Activated T-helper 1 cell treated with Interleukin-2 at 50 U/mL for 16 hours (primary cell): ENCODE data around the gene CMTR1.
A peak's percentile ranks its signal among the peaks of the same experiment; 100 is the strongest.
"Not testable (repeated sequence)": the region's sequence is repeated elsewhere in the genome, so short reads cannot be mapped to it uniquely, and the experiment has no call there.

Experiments used
- DNase-seq: peaks from one replicate; pipeline ENCODE4 v3.0.0-alpha.2; 2020; ENCODE audit warnings: low read depth

The CMTR1 gene

GRCh38 chr6:37432916-37433656 is at the start of gene CMTR1:
Gene CMTR1 (plus strand): TSS chr6:37433221. CDS start chr6:37435630, 2,409 bp downstream.
- DNase-seq = peak; percentile 95

DNA sequence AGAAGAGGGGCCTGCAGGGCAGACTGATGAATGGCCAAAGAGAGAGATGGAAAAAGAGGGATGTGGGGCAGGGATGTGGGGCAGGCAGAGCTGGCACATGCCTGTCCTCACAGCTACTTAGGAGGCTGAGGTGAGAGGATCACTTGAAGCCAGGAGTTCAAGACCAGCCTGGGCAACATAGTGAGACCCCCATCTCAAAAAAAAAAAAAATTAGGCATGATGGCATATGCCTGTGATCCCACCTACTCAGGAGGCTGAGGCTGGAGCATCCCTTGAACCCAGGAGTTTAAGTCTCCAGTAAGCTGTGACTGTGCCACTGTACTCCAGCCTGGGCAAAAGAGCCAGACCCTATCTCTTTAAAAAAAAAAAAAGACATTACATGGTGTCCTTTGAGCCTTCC is 44.4 kb upstream of the CMTR1 start:
- DNase-seq = no peak

DNA sequence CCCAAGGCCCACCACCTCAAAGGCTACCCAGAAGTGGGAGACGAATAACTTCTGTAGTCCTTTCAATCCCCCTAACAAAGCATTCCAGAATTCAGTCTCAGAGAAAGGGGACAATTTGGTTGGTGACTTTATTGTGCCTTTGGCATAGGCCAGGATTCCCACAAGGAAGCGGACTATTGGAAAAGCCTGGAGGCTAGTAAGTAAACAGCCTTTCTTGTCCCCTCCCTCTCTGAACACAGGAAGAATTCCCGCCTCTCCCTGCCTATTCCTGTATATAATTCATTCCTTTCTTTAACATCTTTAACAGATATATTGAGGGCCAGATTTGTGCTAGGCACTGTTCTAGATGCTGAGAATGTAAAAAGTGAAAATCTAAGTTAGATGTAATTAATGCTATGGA is 43.2 kb upstream of the CMTR1 start:
- DNase-seq = no peak

GRCh38 chr6:37391120-37391519 is 41.9 kb upstream of the CMTR1 start:
- DNase-seq = no peak

DNA sequence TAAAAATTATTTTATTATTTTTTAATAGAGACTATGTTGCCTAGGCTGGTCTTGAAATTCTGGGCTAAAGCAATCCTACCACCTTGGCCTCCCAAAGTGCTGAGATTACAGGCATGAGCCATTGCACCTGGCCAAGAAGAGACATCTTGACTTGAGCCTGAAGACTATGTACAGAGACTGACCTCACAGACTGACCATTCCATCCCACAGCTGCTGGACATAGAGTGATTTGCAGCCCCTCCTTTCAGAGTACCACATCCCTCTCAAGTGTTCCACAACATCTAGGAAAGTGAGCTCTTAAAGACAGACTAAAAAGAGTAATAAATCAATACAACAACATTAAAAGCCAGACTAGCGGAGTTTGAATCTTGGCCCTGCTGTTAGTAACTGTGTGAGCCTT is 40.2 kb upstream of the CMTR1 start:
- DNase-seq = no peak

DNA sequence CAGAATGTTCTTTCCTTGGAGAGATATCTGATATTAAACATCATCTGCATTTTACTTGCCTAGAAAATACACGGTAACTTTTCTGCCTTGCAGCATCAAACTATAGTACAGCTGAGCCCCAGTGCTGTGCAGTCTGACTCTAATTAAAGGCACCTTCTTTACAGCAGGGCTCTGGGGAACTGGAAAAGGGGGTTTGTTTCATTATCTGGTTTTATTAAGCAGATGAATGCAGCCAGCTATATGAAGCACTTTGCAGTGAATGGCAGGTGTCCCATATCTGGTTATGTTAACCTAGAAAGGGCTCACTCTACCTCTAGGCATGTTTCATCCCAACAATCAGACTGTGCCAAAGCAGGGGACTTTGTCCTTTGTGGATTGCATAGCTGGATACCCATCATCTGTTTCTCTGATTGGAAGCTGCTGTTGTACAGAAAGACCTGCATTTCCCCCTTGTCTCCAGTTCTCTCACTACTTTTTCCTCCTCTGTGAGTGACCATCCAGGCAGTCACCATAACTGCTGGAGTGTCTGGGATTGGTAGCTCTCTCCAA is 39.6 kb upstream of the CMTR1 start:
- no peak for DNase-seq

- no peak for DNase-seq
Observed at GRCh38 chr6:37396571-37397180, 36.3 kb upstream of the CMTR1 start.

DNA sequence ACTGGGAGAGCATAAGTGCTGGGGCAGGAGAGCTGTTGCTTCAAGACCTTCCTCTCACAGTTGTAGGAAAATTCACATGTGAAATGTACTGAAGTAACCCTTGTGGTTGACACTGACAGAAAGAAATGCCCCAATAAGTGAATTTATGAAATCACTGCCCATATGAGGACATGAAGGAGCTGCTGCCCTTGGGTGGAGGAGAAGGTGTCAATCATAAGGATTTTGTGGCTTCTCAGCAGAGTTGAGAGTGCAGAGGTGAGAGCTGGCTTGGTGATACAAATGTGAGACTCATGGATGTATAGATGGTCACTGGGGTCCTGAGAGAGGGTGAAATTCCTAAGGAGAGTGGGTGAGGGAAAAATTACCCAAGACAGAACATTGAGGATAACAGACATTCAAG is 33.9 kb upstream of the CMTR1 start:
- no peak for DNase-seq

- DNase-seq = no peak
Observed at GRCh38 chr6:37399795-37400490, 33.1 kb upstream of the CMTR1 start.

DNA sequence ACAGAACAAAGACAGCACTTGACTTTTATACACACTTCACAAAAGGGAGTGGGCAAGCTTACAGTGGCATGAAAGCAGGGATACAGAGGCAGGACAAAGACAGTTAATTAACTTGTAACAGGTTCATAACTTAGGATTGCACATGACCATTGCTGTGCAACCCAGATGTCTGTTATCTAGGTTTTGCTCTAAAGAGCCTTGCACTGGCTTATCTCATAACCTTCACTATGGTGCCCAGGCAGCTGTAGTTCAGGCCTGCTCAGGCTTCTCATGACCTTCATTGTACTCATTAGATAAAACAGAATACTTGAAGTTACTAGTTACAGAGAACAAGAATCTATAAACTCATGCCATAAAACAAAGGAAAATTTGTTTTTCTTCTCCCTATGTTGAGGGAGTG is 31.4 kb upstream of the CMTR1 start:
- not testable (repeated sequence) for DNase-seq

GRCh38 chr6:37406726-37407341 is 26.2 kb upstream of the CMTR1 start:
- DNase-seq = no peak

DNA sequence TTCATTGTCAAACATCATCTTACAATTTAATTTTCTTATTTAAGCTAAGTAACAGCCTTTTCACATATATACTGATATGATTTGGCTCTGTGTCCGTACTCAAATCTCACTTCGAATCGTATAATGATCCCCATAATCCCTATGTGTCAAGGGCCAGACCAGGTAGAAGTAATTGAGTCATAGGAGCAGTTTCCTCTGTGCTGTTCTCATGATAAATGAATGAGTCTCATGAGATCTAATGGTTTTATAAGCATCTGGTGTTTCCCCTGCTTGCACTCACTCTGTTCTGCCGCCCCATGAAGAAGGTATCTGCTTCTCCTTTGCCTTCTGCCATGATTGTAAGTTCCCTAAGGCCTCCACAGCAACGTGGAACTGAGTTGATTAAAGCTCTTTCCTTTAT is 25.1 kb upstream of the CMTR1 start:
- no peak for DNase-seq

GRCh38 chr6:37409501-37409900 is 23.5 kb upstream of the CMTR1 start:
- no peak for DNase-seq

DNA sequence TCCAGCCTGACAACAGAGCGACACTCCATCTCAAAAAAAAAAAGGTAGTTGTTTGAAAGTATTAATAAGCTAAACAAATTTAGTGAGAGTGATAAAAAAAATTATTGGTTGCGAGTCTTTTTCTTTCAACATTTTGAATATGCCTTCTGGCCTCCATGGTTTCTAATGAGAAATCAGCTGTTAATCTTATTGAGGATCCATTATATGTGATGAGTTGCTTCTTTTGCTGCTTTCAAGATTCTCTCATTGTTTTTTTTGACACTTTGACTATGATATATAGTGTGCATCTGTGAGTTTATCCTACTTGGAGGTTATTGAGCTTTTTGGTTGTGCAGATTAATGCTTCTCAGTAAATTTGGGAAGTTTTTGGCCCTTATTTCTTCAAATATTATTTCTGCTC is 15.6 kb upstream of the CMTR1 start:
- no peak for DNase-seq

GRCh38 chr6:37418722-37419121 is 14.3 kb upstream of the CMTR1 start:
- no peak for DNase-seq

DNA sequence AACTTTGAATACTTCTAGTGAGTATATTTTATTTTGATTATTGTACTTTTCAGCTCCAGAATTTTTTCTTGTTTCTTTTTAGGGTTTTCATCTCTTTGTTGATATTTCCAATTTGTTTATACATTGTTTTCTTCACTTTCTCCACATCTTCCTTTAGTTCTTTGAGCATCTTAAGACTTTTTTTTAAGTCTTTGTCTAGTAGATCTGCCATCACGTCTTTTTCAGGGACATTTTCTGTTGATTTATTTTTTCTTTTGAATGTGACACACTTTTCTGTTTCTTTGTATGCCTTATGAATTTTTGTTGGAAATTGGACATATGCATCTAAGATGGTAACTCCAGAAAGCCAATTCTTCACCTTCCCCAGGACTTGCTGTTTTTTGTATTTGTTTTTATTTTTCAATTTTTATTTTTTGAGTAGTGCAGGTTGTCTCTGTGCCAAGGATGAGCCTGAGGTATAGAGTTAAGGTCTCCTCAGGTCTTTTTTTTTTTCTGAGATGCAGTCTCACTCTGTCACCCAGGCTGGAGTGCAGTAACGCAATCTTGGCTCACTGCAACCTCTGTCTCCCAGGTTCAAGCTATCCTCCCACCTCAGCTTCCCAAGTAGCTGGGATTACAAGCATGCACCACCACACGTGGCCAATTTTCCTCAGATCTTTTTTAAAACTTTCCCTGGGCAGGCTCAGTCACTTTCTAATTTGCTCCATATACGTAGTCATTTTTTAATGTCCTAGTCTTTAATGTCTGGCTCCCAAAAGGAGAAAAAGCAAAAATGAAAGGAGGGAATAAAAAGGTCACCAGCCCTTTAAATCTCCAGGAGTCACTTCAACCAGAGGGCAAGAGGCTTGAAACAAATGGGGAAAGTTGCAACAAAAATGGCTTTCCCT is 6.7 kb upstream of the CMTR1 start:
- DNase-seq = no peak

GRCh38 chr6:37426945-37427510 is 6.0 kb upstream of the CMTR1 start:
- no peak for DNase-seq

DNA sequence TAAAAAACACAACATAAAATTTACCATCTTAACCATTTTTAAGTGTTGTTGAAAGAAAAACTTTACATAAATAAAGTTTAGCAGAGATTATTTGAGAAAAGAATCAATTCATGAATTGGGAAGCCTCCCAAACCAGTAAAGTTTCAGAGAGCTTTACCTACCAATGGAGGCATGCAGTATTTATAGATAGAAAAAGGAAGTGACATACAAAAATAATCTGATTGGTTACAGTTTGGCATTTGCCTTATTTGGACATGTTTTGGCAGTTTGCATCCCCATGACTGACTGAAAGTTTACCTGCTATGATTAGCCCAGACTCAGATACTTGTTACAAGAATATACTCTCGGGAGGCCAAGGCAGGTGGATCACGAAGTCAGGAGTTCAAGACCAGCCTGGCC is 3.7 kb upstream of the CMTR1 start:
- DNase-seq = no peak

- DNase-seq = no peak
Observed at GRCh38 chr6:37432590-37432915, 468 bp upstream of the CMTR1 start.

DNA sequence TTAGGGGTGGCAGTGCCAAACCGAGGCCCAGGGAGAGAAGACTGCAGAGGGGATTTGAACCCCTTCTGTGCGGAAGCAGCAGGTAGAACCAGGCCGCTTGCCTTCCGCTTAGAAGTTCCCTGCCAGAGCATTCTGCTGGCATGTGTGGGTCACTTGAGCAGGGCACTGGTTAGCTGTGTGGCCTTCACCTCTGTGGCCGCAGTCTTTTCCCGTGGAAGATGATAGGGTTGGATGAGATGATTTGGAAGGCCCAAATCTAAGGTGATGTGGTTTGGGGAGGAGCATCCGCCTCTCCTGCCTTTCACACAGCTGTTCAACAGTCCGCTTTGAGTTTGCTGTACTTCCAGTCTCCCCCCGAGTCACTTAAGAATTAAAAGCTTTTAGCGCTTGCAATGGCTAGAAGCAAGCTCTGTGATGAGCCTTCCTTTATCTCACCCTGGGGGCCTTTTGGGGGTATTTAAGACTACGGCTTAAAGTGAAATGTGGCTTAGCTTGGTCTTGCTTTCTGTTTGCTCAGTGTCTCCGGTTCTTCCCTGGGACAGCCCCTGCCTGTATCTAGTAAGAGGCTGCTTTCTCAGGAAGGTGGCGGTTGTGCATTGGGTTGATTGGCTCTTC is 743 bp downstream of the CMTR1 start:
- DNase-seq = no peak

DNA sequence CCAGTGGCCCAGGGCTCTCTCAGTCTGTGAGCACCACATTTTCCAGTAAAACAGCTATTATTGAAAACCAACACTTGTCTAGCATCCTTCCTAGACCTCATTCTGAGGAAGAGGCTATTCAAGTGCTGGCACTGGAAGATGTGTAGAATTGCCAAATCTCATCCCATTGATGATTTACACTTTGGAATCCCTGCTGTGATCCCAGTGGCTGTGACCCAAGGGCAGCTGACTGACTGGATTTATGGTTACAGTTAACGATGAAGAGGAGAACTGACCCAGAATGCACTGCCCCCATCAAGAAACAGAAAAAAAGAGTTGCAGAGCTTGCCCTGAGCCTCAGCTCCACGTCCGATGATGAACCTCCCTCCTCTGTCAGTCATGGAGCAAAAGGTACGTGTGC is 2.4 kb downstream of the CMTR1 start:
- no peak for DNase-seq
